GM21825 (cell line): ENCODE data around the gene EHBP1.
"Not testable (repeated sequence)": the region's sequence is repeated elsewhere in the genome, so short reads cannot be mapped to it uniquely, and the experiment has no call there.

Source experiments
- ATAC-seq: cut with Tn5 transposase; IDR thresholded peaks from one replicate; pipeline ENCODE4 v1.9.1; 2021; ENCODE audit warnings: mild to moderate bottlenecking, moderate library complexity; ENCODE audit not compliant: unreplicated experiment

The EHBP1 gene

DNA sequence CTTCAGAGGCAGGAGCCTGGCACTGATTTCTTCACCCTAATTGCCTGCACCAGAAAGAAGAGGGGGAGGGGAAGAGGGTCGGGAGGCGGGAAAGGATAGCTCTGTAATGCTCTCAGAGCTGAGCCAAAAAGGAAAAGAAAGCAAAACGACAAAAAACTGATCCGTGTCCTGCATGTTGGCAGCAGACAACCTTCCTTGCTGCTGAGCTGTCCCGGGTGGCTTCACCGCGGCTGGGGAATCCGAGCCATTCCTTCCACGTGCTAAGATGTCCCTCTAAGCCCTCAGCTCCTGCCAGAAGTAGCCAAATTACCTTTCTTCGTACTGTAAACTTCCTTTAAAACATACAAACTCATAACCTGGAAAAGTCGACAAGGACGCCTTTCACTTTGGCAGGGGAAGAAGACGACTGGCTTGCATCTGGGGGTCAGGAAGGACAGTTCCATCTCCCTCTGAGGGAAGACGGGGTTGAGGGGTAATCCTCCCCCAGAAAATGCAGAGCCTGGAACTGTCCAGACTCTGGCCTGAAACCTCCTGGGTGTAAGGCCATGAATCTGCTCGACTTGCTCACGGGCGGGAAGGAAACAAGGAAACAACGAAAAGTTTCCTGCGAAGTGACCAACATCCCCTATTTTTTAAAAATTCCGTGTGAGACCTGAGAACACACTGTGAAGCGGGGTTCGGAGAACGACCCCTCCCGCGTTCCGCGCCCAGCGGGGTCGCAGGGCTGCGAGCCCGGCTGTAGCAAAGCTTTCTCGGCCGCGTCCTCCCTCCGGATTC is 352.8 kb downstream of the EHBP1 start:
- no peak for ATAC-seq

DNA sequence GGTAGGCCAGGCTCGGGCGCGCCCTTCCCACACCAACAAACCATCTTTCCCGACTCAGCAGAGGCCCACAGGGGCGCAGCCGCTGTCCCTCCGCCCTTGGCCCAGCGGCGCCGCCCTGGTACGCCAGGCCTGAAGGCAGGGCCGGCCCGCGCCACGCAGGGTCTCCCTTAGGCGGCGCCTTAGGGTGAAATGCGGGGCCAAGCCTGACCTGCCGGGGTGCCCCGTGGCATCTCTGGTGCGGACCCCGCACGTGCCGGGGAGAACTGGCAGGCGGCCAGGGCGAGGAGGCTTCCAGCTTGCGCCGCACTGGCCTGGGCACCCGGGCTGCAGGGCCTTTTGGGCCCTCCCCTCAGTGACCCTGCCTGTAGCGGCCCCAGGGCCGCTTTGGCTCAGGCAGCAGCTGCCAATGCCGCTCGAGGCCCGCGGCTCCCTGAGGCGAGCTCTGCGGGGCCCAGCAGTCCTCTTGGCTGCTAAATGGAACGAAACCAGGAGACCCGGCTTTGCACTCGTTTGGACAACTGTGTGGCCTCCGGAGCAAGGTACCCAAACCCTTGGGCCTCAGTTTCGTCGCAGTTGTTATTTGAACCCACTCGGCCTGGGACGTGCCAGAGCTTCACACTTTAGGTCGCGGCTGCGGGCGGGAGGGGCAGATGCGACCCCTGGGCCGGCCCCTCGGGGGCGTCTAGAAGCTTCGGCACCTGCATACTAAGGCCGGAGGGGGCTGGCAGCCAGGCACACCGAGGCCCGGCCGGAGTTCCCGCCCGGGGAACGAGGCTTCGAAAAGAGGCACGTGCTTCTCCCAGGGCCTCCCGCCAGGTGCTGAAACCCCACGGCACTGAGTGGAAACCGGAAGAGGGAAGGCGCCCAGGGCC is 353.6 kb downstream of the EHBP1 start:
- no peak for ATAC-seq

DNA sequence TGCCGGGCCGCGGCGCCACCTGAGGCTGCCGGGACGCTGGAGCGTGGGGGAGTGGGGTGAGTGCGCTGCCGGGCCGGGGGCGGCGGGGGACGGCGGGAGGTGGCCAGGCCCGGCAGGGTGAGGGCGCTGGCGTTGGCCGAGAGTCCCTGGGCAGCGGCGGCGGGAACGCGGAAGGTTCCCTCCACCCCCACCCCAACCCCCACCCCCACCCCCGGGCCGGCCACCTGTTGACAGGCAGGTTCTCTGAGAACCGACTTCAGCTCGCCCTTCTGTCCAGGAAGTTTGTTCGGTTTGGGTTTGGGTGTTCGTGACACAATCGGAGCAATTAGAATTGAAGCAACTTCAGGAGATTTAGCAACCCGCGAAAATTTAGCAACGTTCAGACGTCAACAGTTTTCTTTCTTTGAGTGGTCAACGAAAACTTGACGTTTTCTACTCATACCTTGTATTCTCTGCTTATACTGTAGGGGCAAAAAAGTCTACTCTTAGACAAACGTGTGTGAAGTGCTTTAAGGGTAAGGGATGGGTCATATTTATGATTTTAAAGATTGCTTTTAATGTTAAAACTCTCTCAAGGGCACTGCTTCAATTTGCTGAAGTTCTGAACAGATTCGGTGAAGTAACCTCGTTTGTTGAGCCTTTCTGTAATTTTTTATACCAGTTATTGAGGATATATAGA is 354.4 kb downstream of the EHBP1 start:
- no peak for ATAC-seq

DNA sequence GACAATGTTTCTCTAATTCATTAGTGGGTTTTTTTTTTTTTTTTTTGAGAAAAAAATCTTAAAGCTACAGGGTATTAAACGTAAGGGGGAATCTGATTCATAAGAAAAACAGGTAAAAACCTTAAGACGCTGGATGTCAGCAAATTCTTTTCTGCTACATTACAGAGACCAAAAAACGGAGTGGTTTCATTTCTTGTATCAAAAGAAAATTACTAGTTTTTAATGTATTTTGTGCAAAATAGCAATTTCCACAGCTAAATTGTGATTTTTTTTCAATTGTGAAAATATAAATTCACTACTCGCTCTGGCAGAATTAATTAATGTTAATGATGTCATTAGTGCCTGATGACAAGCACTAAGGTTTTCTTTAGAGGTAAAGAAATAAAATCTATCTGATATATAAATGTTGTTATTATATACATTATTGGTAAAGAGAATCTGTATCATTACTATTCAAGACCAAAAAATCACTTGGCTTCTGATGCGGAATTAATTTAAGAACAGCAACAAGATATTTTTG is 355.0 kb downstream of the EHBP1 start:
- no peak for ATAC-seq

DNA sequence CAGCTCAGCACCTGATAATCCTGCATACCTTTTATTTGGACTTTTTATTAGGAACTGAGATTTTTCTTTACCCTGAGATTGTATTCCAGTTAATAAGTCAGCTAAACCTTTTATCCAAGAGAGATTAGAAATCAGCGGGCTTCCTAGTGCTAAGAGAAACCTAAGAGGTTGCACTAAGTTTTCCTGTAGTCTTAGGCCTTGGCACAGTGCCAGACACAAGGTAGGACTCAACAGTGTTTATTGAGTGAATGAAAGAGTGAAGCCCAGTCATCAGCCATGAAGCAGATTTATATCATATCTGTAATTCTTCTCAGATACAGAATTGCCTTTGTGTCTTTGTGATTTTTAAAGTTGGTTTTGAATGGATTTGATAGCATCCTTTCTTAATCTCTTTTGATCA is 358.7 kb downstream of the EHBP1 start:
- no peak for ATAC-seq

DNA sequence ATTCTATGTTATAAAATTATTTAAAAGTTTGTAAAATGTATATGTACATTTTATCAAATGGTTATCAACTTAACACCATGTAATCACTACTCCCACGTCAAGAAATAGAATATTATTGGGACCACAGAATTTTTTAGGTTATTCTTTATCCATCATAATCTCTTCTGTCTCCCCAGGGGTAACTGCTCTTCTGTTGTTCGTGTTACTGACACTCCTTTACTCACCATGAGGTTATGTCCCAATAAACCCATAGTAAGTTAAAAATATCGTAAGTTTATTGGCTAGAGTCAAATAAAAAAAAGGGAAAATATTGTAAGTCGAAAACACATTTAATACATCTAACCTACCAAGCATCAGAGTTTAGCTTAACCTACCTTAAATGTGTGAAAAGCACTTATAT is 359.1 kb downstream of the EHBP1 start:
- ATAC-seq = no peak

DNA sequence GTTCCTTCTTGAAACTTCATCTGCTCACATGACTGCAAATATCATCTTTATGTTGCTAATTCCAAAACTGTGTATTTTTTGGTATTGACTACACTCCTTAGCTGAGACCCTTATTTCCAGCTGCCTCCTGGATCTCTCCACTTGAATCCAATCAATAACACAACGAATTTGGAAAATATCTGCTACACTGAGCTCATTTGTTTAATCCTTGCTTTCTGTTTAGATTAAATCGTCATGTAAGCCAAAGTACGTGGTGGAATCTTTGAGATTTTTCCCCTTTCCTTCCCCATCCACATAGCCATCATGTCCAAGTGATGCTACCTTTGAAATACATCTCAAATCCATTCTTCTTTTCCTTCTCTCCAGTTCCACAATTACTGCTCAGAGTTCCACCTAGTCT is 360.8 kb downstream of the EHBP1 start:
- no peak for ATAC-seq

DNA sequence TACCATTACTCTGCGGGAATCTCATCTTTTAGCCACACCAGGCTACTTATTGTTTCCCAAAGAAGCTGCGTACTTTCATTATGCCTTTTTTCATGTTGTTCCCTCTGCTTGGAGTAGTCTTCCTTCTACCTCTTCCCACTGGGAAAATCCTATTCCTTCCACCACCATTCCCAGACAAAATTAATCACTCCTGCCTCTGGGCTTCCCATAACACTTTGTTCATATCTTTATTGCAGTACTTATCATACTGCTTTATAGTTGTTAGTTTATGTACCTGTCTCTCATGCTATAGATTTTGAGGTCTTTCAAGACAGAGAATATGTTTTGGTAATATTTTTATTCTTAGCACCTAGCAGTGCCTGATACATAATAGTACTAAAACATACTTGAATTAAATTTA is 361.3 kb downstream of the EHBP1 start:
- ATAC-seq = no peak

DNA sequence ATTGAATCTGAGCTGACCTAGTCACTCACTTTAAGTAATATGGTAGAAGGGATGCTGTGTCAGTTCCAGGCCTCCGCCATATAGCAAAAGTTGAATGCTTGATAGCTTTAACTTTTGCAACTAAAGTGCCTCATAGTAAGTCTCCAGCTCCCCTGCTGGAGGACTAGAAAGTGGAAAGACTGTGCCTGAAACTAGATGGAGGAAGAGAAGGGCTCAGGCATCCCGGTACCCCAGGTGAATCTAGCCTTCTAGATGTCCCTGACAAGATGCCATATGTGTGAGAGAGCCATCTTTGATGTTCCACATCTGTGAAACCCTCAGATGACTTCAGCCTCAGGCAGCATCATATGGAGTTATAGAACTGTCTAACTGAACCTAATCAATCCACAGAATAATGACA is 366.2 kb downstream of the EHBP1 start:
- no peak for ATAC-seq

DNA sequence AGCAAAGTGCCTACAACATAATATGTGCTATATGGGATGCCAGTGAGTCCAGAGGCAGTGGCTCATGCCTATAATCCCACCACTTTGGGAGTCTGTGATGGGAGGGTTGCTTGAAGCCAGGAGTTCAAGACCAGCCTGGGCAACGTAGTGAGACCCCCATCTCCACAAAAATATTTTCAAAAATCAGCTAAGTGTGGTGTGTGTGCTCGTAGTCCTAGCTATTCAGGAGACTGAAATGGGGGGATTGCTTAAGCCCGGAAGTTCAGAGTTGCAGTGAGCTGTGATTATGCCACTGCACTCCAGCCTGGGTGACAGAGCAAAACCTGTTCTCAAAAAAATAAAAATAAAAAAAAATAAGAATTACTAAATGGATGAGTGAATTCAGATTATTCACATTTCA is 368.5 kb downstream of the EHBP1 start:
- ATAC-seq = no peak

DNA sequence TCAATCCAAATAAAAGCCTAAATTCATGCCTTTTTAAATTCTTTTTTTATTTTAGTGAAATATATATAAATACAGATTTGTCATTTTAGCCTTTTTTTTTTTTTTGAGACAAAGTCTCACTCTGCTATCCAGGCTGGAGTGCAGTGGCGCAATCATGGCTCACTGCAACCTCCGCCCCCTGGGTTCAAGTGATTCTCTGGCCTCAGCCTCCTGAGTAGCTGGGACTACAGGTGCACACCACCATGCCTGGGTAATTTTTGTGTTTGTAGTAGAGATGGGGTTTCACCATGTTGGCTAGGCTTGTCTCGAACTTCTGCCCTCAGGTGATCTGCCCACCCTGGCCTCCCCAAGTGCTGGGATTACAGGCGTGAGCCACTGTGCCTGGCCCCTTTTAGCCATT is 368.9 kb downstream of the EHBP1 start:
- not testable (repeated sequence) for ATAC-seq

DNA sequence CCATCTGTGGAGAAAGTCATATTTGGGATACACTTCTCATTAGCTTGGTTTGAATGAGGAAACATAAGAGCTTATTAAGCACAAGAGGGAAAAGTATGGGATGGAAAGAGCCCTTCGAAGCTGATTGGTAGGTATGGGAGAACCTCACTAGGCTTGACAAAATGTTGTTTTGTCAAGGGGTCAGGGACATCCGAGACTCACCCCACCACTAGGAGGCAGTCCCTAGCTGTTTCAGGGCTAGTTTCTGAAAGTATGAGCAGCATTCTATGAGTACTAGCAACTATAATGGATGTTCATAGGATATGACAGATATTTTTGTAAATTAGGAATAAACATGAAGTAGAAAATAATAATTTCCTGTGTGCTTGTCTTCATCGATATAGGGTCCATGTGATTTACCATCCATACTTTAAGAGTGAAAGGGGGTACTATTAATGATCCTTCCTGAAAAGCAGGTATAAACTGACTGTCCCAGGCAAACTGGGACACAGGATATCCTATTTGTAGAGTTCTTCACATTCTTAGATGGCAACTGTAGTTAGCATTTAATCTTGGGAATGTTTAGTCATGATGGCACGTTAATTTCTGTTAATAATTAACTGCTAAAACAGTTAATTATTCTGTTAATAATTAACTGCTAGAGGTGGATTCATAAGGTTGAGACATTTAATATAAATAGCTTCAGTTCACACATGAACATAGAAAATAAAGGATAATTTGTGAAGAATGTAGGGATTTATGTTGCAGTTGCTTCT is 373.5 kb downstream of the EHBP1 start:
- ATAC-seq = no peak

DNA sequence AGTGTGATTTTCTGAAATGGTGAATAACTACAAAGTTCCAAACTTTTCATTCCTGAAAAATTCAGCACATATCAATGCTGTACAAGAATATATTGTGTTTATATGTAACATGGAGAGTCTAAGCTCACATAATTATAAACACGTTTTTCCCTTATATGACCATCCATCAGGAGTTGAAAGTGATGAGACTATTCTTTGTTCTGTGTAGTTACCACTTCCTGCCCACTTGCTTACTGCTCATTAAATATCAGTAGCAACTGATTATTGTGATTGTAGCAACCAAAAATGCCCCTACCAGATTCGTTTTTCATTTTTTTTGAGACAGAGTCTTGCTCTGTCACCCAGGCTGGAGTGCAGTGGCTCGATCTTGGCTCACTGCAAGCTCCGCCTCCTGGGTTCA is 375.9 kb downstream of the EHBP1 start:
- ATAC-seq = no peak

DNA sequence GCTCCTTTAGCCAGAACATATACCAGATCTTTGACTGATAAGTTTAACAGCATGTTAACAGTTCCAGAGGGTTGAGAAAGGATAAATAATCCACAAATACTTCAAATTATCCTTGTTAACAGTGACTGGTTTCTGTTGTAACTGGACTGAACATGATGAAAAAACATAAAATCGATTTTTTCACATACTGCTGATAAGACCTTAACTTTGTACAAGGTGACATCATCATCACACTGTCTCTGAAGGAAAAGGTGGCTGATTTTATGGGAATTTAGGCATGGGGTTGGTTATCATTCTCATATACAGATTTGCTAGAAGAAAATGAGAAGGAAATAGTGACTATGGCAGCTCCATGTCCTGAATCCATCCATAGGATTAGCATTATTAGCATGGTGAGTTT is 381.2 kb downstream of the EHBP1 start:
- no peak for ATAC-seq

DNA sequence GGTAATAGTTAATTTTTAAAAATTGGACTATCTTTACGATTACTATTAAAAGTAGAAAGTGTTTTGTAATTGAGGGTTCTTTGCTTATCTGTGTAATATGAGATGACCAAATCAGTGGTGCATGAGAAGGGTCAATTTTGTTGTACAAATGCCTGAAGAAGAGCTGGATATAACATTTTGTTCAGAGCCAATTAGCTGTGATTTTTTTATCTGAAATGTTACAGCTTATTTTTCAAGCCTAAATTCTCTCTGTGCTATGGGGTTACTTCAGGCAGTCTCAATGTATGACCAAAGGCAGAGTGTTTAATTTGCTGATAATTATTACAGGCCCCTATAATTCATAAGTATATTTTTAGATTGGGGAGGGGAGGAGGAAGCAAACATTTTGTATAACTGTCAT is 386.9 kb downstream of the EHBP1 start:
- no peak for ATAC-seq

DNA sequence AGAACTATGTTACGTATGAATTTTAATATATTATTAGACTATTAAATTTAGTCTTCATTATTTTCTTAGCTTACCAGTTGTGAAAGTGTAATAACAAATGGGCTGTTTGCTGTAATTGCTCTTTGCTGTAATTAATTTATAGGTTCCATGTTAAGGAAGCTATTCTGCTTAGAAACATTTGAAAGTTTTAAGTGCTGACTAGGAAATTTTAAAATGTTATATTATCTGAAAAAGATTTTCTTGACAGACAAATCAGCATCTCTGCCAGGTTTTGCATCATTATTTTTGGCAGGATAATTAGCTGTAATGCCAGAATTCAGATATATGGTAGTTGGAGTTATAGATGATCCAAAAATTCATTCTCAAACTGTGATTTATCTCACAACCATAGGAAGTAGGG is 387.3 kb downstream of the EHBP1 start:
- ATAC-seq = no peak

DNA sequence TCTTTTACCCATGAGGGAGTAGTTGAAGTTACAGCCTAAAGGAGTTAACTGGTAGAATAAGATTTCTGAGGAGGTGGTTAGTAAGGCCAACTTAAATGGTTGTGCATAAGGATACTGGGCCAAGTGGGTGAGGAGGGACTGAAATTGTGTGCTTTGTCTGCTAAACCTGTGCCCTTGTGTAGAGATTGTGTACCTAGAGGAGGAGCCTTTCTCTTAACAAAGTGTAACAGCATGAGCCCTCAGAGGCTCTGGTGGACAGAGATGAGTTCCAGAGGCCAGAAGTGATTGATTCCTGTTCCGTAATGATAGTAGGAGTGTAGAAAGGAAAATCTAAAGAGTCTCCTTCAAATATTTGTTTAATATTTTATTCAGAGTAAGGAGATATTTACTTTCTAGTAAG is 388.0 kb downstream of the EHBP1 start:
- no peak for ATAC-seq
